Adipose tissue (tissue), 3 donors: ENCODE data around the gene OR2T11. TPM values are rescaled to one million over a fixed set of nuclear protein-coding genes. Genes with fewer than 3 reads are reported as not detected.
"Not testable (repeated sequence)": the region's sequence is repeated elsewhere in the genome, so short reads cannot be mapped to it uniquely, and the experiment has no call there.

Experiments used
- H3K27ac ChIP-seq: one replicate; pipeline ENCODE4 v1.5.1; 2013; ENCODE audit warnings: low read depth, low read length
- WGBS, 3 donors: extraction: QIAGEN DNeasy Blood & Tissue Kit; methylation state at CpG; one replicate each; pipeline ENCODE4 v1.1.7; 2013; 5-methylcytosine and 5-hydroxymethylcytosine counted together
- polyA plus RNA-seq, 3 donors: library from polyadenylated mRNA; stranded (reverse); fragments of 200-250 nt; gene quantifications; one replicate each; pipeline ENCODE4 v1.2.3, GENCODE V29; 2013
- donor health status: healthy with polysubstance abuse.
- donor health status: Bipolar disorder and iron deficiency.
- donor health status: healthy.

Gene OR2T11, protein sequence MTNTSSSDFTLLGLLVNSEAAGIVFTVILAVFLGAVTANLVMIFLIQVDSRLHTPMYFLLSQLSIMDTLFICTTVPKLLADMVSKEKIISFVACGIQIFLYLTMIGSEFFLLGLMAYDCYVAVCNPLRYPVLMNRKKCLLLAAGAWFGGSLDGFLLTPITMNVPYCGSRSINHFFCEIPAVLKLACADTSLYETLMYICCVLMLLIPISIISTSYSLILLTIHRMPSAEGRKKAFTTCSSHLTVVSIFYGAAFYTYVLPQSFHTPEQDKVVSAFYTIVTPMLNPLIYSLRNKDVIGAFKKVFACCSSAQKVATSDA
- polyA plus RNA-seq = not detected

DNA sequence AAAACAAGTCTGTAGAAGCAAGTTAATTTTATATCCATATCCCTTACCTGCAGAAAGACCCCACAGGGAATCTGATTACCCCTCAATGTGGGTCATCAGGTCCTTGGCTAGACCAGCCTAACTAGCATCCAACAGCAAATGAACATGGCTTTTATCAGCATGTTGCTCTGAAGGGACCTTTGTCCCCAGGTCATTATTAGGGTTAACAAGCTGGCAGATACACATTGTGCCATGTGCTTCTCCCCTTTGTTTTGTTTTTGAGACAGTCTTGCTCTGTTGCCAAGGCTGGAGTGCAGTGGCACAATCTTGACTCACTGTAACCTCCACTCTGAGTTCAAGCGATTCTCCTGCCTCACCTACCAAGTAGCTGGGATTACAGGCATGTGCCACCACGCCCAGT lies at the start of gene OR2T11:
TSS of gene OR2T11 (minus strand) at position 101 of the 400 bp plus-strand sequence. CDS start 7,963 bp downstream, outside the sequence.
- H3K27ac ChIP-seq = not testable (repeated sequence)
- no CpG with 5 or more reads among the region's 2 CpGs for WGBS, 3 donors

DNA sequence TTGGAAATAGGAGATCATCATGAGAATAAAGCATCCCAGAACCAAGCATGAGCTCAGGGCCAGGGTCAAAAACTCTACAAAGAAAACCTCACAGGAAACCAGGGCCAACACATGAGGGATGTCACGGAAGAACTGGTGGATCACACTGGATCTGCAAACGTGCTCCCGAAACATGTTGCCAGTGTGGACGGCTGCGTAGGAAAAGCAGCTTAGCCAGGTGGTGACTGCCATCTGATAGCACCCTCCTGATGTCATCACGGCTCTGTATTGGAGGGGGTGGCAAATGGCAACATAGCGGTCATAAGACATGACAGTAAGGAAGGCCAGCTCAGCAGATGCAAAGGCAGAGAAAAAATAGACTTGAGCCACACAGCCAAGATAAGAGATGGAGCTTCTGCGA lies 46.8 kb upstream of the OR2T11 start:
- H3K27ac ChIP-seq = no peak overlapping the region

DNA sequence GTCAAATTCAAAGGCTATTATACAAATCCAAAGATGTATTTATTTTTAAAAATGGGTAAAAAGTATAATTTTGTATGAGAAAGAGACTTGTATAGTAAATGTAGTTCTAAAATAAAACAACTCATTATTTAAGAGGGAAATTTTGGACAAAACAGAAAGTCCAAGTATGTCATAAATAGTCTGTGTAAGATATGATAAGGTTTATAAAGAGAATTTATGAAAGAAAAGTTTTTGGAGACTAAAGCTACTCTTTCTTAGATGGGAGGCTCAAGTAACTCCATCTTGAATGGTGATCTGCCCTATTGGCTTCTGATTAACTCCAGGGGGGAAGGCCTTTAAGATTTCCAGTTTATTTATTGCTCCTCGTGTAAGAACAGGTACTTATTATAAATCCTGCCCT lies 35.1 kb upstream of the OR2T11 start:
- no peak overlapping the region for H3K27ac ChIP-seq
- 65 to 68% (median 67%) methylated on average over 1 of the region's 1 CpG for WGBS, 3 donors

More for the DNA sequence above, 46.8 kb upstream of the OR2T11 start:
- 80 to 89% (median 85%) methylated on average over 8 of the region's 8 CpGs for WGBS, 3 donors

DNA sequence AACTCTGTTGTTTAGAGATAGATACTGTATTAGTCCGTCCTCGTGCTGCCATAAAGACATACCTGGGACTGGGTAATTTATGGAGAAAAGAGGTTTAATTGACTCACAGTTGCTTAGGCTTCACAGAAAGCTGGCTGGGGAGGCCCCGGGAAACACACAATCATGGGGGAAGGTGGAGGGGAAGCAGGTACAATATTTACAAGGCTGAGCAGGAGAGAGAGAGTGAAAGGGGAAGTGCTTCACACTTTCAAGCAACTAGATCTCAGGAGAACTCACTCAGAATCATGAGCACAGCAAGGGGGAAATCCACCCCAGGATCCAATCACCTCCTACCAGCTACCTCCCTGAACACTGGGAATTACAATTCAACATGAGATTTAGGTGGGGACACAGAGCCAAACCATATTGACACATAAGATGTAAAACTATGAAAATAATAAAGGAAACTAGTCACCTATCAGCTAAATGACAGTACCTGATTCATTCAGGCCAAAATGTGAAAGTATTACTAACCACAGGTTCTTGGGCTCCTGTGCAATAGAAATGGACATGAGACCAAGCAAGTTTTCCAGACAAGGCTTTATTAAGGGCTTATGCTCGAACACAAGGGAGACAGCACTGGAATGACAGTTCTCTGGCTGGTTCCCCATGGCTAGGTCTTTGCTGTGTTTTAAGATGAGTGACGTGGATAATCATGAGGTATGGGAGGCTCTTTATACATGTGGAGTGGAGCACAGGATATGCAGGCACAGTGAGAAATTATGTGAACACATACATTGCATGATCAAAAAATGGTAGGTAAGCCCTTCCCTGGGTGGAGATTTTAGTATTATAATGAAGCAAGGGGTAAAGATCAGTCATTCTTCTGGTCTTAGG lies 28.8 kb upstream of the OR2T11 start:
- H3K27ac ChIP-seq = not testable (repeated sequence)
- WGBS, 3 donors = 61 to 66% (median 65%) methylated on average over 5 of the region's 5 CpGs

DNA sequence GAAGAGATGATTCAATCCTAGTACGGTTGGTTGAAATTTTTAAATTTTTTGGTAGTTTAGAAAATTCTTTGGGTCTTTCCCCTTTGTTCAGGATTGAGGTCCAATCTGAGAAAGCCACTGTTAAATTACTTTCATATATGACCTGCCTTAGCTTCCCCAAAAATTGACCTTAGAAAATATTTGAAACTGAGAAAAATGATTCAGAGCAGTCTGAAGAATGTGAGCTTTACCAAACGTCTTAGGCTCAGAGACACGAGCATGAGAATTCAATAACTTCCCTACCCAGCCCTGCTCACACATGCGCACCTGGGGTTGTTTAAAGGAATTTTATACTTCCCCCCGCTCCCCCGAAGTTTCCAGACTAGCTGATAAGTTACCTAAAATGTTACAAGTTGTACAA lies 21.9 kb upstream of the OR2T11 start:
- H3K27ac ChIP-seq = not testable (repeated sequence)
- WGBS, 3 donors = 70 to 92% (median 81%) methylated on average over 1 to 4 of the region's 6 CpGs

DNA sequence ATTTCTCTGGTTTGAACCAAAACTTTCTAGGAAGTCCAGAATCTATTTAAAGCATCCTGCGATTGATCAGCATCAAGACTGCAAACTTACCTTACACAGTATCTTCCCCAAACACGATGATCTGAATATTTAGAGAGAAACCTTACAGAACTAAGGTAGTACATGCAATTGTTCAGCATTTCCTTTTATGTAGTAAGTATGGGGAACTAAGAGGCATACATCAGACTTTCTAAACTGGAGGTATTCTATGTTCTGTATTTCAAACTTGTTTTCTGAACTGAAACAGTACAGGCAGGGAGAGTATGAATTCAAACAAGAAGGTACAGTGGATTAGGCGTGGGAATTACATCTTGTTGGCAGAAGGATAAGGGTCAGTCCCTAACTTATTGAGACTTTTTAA lies 20.5 kb upstream of the OR2T11 start, which contains the start of gene OR2T27:
TSS of gene OR2T27 (minus strand) at position 175 of the 400 bp plus-strand sequence. CDS start 4,644 bp downstream, outside the sequence.
- 56% methylated on average over 2 of the region's 3 CpGs; no CpG with 5 or more reads in 2 of the 3 donors for WGBS, 3 donors
- not testable (repeated sequence) for H3K27ac ChIP-seq

DNA sequence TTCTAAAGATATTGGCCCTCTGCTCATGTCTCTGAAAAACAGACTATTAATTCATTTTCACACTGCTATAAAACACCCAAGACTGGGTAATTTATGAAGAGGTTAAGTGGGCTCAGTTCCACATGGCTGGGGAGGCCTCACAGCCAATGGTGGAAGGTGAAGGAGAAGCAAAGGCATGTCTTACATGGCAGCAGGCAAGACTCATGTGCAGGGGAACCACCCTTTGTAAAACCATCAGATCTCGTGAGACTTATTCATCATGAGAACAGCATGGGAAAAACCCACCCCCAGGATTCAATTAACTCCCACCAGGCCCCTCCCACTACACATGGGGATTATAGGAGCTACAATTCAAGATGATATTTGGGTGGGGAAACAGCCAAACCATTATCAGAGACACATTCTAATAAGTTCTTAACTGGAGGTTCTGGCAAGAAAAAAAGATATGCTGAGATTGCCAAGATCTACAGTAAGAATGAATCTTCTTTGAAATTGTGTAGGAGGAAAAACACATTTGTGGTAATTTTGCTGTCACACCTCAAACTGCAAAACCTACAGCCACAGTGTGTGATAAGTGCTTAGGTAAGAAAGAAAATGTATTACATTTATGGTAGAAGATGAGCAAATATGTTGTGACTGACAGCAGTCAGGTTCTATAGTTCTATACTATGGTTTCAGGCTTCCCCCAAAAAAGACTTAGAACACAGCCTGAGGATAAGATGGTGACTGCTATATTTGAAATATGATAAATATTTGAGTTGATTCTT lies 14.1 kb upstream of the OR2T11 start:
- WGBS, 3 donors = no CpG with 5 or more reads among the region's 1 CpG
- H3K27ac ChIP-seq = not testable (repeated sequence)

DNA sequence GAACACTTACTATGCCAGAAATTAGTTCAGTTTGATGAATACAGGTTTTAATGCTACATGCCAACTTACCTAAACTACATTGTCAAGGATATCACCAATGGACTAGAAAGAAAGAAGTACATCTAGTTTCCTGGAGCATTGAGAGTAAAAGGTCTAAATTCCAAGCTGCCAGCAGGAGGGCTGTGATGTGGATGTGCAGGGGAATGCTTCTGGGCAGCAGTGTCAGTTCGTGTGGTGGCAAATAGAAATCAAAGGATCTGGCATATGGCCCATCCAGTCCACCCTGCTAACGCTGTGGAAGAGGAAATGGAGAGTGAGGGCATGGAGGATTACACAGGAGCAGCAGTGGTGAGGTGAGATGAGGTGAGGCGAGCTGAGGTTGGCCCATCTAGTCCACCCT lies 10.3 kb upstream of the OR2T11 start, which contains the start of gene OR2T35:
TSS of gene OR2T35 (minus strand) at position 101 of the 400 bp plus-strand sequence. CDS start 6,020 bp downstream, outside the sequence.
- not testable (repeated sequence) for H3K27ac ChIP-seq
- WGBS, 3 donors = 67 to 100% methylated on average over 1 to 2 of the region's 3 CpGs; no CpG with 5 or more reads in 1 of the 3 donors

DNA sequence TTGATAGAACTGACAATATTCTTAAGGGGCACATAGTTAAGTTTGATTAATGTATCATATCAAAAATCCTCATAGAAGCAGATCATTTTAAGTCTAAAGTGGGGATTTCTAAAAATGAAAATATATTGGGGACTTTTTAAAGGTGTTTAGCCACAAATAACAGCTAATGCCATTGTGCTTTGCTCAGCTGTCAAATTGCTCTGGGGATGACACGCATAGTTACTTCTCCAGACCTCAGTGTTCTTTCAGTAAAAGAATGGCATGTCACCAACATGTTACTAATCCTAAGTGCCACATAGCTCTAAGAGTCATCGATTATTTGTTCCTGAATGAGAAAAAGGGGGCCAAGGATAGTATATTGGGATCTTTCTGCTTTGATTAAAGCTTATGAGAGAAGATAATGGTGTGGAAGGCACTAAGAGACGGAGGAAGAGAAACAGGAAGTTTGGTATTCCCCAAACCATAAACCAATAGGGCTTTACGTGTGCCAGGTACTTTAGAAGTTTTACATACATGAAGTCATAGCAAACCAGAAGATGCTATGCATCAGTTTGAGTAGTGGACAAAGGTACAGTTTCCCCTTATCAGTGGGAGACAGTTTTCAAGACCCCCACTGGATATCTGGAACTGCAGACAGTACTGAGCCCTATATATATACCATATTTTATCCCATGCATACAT lies 8.2 kb upstream of the OR2T11 start:
- not testable (repeated sequence) for H3K27ac ChIP-seq
- no CpG with 5 or more reads among the region's 4 CpGs for WGBS, 3 donors

DNA sequence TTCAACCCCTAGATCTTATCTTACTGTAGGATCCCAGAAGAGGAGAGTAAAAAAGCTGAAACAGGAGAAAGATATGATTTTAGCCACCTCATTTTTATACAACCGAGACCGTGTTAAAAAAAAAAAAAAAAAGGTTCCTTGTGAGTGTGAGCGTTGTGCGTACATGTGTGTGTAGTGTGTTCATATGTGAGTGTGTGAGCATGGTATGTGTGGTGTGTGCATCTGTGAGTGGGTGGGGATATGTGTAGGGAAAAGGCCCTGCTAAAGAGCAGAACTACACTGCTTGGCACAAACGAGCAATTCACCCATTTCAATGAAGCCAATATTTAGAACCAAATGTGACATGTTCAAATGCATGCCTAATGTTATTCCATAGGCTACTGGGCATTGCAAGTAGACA lies 6.7 kb upstream of the OR2T11 start:
- WGBS, 3 donors = 92% methylated on average over 4 of the region's 5 CpGs; no CpG with 5 or more reads in 2 of the 3 donors
- not testable (repeated sequence) for H3K27ac ChIP-seq

DNA sequence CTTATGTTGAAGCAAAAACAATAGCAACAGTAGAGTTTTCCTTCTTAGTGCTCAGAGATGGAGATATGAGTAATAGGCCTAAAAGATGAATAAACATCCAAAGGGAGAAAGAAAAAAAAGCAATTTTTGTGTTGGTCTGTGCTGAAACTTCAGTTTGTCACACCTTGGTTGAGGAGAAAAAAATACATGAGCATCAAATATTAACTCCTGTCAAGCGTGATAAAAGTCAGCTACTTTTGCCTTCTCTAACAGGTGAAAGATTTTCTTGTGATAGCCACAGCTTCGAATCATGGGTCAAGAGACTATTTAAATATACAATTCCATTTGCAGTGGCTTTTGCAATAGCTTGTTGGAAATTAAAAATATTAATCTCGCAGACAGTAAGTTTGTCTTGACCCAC lies 6.0 kb upstream of the OR2T11 start:
- H3K27ac ChIP-seq = not testable (repeated sequence)
- WGBS, 3 donors = no CpG with 5 or more reads among the region's 3 CpGs

DNA sequence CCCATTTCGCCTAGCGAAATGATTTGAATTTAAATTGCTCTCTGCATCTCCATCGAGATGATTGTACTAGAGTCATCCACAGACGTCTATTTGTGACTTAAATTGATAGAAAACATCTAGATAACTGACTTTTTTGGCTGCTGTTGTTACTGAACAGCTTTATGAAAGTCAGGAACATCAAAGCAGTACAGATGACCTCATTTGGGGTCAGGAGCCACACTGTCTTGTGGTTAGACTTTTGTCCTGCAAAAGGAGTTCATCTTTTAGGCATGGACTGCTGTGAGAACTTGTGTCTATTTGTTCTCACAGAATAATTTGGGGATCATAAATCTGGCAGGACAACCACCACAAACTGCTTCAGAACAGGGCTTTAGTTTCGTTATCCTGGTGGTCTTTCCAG lies 4.8 kb upstream of the OR2T11 start:
- WGBS, 3 donors = no CpG with 5 or more reads among the region's 5 CpGs
- H3K27ac ChIP-seq = not testable (repeated sequence)

DNA sequence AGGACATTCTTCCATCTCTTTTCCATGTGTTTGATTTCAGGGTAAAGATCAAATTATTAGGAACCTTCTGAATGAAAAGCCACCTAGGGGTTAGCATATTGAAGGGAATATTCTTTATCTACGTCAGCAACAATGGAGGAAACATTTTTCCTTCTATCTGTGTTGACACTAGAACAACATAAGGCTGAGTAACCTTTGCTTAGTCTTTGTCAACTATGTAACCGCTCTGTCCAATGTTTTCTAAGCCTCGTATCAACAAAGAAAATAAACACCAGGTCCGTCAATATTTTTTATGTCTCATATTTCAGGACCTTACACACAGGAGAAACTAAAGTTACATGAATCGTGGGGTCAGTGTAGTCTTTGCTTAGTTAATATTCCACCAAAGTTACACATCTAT lies 1.7 kb upstream of the OR2T11 start:
- WGBS, 3 donors = 16 to 67% (median 61%) methylated on average over 2 of the region's 5 CpGs

DNA sequence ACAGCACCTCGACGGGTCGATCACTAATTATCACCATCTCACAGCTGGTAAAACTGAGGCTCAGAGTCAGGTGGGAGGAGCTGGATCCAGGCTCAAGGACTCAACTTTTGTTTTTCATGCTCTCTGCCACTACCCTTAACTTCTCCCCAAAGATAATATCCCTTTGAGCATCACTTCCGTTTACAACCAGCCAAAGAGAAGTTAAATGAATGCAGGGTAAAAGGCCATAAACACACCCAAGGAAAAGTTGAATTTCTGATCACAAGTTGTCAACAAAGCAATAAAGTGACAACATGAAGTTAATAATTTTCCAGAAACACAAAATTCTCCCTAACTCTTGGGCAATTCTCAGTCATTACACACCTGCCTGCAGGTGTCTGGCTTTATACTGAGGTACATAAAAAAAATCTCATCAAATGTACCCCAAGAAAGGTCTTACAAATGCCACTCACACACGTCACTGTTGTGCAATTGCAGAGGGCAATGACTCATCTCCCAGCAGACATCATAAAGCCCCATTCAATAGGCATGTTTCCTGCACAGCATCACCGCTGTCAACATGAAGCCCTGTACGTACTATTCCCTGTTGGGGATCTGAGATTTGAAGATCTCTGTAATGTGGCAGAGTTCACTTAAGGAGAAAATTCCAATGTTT lies 3.4 kb downstream of the OR2T11 start:
- no peak overlapping the region for H3K27ac ChIP-seq
- WGBS, 3 donors = 66 to 70% (median 67%) methylated on average over 7 of the region's 7 CpGs

More for the DNA sequence above, 1.7 kb upstream of the OR2T11 start:
- not testable (repeated sequence) for H3K27ac ChIP-seq

DNA sequence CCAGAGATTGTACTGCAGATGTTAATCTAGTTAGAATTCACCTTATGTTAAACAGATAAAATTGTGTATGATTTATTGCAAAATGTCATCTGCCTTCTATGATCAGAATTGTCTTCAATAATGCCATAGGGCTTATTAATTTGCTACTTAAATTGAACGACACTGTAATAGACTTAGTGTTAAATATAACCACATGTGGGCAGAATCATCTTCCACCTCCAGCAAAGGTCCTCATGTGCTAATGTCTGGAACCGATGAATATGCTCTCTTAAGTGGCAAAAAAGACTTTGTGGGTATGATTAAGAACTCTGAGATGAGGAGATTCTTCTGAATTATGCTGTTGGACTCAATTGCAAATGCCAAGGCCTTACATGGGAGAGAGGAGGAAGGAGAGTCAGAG lies 4.3 kb downstream of the OR2T11 start:
- 76 to 80% (median 79%) methylated on average over 2 of the region's 2 CpGs for WGBS, 3 donors
- no peak overlapping the region for H3K27ac ChIP-seq

DNA sequence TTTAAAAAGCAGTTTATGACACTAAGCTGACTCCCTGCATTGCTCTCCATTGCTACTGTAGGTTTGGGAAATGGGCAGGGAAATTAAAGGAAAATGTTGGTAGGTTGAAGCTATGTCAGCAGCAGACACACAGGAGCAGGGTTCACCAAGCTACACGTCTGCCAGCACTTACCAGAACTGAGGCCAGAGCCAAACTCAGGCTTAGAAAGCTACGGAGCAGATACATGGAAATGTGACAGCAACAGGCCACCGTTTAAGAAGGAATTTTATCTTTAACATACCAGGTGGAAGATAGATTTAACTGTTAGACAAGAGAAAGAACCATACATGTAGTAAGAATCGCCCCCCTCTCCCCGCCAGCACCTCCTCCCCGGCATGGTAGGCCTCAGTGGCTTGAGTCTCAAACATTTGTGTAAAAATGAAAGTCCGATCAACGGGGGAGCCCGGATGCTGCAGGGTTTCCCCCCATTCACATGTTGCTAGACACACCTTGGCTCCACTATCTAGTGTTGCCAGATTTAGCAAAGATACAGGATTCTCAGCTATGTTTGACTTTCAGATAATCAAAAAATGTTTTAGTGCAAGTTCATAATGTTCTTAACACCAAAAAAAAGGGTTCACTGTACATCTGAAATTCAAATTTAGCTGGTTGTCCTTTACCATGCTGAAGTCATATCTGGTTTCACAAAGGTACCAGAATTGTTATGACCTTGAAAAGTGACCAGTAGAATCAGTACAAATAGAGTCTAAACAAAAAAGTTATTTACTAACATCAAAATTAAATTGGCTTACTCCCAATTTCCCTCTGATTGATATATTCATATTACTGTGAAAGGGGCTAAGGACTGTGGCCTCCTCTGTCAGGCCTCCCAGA lies 6.7 kb downstream of the OR2T11 start:
- H3K27ac ChIP-seq = no peak overlapping the region
- WGBS, 3 donors = 81 to 87% (median 84%) methylated on average over 7 to 9 of the region's 9 CpGs

DNA sequence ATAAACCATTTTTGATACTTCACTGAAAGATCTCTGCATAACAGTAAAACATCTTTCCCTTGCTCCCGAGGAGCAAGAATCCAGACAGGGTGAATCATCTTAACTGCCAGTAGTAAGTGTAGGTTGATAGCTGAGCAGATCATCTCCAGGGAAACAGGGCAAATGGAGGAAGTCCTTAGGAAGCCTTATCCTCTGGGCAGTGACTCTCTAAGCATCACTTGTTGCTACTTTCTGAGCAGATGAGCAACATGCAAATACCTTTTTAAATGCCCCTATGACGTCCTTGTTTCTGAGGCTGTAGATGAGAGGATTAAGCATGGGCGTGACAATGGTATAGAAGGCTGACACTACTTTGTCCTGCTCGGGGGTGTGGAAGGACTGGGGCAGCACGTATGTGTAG lies 8.9 kb downstream of the OR2T11 start:
- H3K27ac ChIP-seq = no peak overlapping the region
- 76 to 78% (median 78%) methylated on average over 5 of the region's 5 CpGs for WGBS, 3 donors
